Measurements from ENCODE around the gene LRP6.

LRP6 gene

DNA sequence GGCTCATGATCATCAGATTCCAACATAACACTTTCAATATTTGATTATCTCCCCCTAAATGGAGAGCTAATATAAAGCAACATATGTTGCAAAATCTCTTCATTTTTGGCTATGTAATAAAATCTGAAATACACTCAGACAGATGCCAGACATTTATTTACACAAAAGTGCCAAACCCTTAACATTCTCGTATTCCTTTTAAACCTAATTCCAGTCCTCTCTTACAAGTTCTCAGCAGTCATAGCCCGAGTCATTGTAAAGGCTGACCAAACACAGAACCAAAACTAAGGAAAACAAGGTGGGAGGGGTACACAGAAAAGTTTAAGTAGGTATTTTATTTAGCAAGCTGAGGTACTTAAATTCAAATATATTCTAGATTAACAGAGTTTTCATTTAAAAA, 81.4 kb downstream of the LRP6 start:
- H3K9me3 ChIP-seq (ENCODE audit: insufficient read depth, low read depth, low read length), result no peaks in the 10 kb centered on the region
- H3F3A ChIP-seq (ENCODE audit: low read depth), result no peaks in the 10 kb centered on the region
- TF ChIP-seq CTCF (conservative IDR thresholded peaks at IDR 0.05; ENCODE audit: low read length) (no peak), EZH2phosphoT487 (IDR thresholded peaks at IDR 0.05; ENCODE audit: borderline replicate concordance) (no peak)
- H3K4me1 ChIP-seq (ENCODE audit: insufficient read depth, low read length, poor library complexity, severe bottlenecking), result no peaks in the 10 kb centered on the region
- H3K4me3 ChIP-seq (ENCODE audit: low read length, poor library complexity, severe bottlenecking), result no peak overlapping the region
- H3K27me3 ChIP-seq (ENCODE audit: insufficient read depth, low read length, poor library complexity, severe bottlenecking), result no peaks in the 10 kb centered on the region
- H3K4me2 ChIP-seq (ENCODE audit: low read depth, low read length, poor library complexity, severe bottlenecking), result no peak overlapping the region
- H3K79me2 ChIP-seq (ENCODE audit: insufficient read depth, low read length), result no peaks in the 10 kb centered on the region
- H3K36me3 ChIP-seq (ENCODE audit: insufficient read depth, low read length), result no peaks in the 10 kb centered on the region
- H2AFZ ChIP-seq (ENCODE audit: low read length), result no peak overlapping the region
- no peaks in the 10 kb centered on the region for H4K20me1 ChIP-seq (ENCODE audit: insufficient read depth, low read length, poor library complexity, severe bottlenecking)
- no peaks in the 10 kb centered on the region for H3K9me2 ChIP-seq (replicated peaks; ENCODE audit: low read depth, low read length)
- H3K9ac ChIP-seq (ENCODE audit: low read depth, low read length, poor library complexity, severe bottlenecking), result no peak overlapping the region

GRCh38 chr12:12182703-12183365, 84.0 kb downstream of the LRP6 start:
- Histone ChIP-seq H3K4me2 (ENCODE audit: low read depth, low read length, poor library complexity, severe bottlenecking) (no peak overlapping the region), H3F3A (ENCODE audit: low read depth) (no peaks in the 10 kb centered on the region), H3K9me3 (ENCODE audit: insufficient read depth, low read depth, low read length) (no peaks in the 10 kb centered on the region), H3K36me3 (ENCODE audit: insufficient read depth, low read length) (no peaks in the 10 kb centered on the region), H3K9ac (ENCODE audit: low read depth, low read length, poor library complexity, severe bottlenecking) (no peak overlapping the region), H3K4me3 (ENCODE audit: low read length, poor library complexity, severe bottlenecking) (no peak overlapping the region), H3K9me2 (replicated peaks; ENCODE audit: low read depth, low read length) (no peaks in the 10 kb centered on the region), H2AFZ (ENCODE audit: low read length) (no peak overlapping the region), H3K79me2 (ENCODE audit: insufficient read depth, low read length) (no peaks in the 10 kb centered on the region), H4K20me1 (ENCODE audit: insufficient read depth, low read length, poor library complexity, severe bottlenecking) (no peaks in the 10 kb centered on the region), H3K4me1 (ENCODE audit: insufficient read depth, low read length, poor library complexity, severe bottlenecking) (no peaks in the 10 kb centered on the region), H3K27me3 (ENCODE audit: insufficient read depth, low read length, poor library complexity, severe bottlenecking) (no peaks in the 10 kb centered on the region)
- no peak for TF ChIP-seq EZH2phosphoT487 (IDR thresholded peaks at IDR 0.05; ENCODE audit: borderline replicate concordance)
- TF ChIP-seq CTCF (conservative IDR thresholded peaks at IDR 0.05; ENCODE audit: low read length), result no peak

DNA sequence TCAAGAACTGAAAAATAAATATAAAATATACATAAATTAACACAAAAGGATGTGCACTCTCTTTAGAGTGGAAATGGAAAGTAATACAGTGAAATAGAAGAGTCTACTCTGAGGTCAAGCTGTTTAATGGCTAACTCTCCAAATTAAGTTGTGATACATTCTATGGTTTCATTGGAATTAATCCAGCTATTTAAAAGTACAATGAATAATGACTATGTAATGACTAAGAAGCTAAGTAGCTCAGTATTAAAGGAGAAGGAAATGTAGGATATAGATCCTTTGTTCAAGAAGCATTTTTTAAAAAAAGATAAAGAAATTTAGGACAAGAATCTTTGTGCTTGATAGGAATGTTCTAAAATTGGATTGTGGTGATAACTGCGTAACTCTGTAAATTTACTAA, 85.3 kb downstream of the LRP6 start:
- Histone ChIP-seq H2AFZ (ENCODE audit: low read length) (no peak overlapping the region), H3K79me2 (ENCODE audit: insufficient read depth, low read length) (no peaks in the 10 kb centered on the region), H3K4me1 (ENCODE audit: insufficient read depth, low read length, poor library complexity, severe bottlenecking) (no peaks in the 10 kb centered on the region), H3K27me3 (ENCODE audit: insufficient read depth, low read length, poor library complexity, severe bottlenecking) (no peaks in the 10 kb centered on the region), H3K4me3 (ENCODE audit: low read length, poor library complexity, severe bottlenecking) (no peak overlapping the region), H3K36me3 (ENCODE audit: insufficient read depth, low read length) (no peaks in the 10 kb centered on the region), H3K4me2 (ENCODE audit: low read depth, low read length, poor library complexity, severe bottlenecking) (no peak overlapping the region), H4K20me1 (ENCODE audit: insufficient read depth, low read length, poor library complexity, severe bottlenecking) (no peaks in the 10 kb centered on the region), H3K9me3 (ENCODE audit: insufficient read depth, low read depth, low read length) (no peaks in the 10 kb centered on the region), H3F3A (ENCODE audit: low read depth) (no peaks in the 10 kb centered on the region), H3K9me2 (replicated peaks; ENCODE audit: low read depth, low read length) (no peaks in the 10 kb centered on the region), H3K9ac (ENCODE audit: low read depth, low read length, poor library complexity, severe bottlenecking) (no peak overlapping the region)
- TF ChIP-seq CTCF (conservative IDR thresholded peaks at IDR 0.05; ENCODE audit: low read length), result no peak
- no peak for TF ChIP-seq EZH2phosphoT487 (IDR thresholded peaks at IDR 0.05; ENCODE audit: borderline replicate concordance)

Measured in Loucy (cell line).